Activated CD4-positive, CD25-positive, alpha-beta regulatory T cell treated with anti-CD3 and anti-CD28 coated beads, Interleukin-2, amount 50 U/mL, for 24 hours (primary cell): ENCODE results near the gene C1orf232.

Source experiments
- ATAC-seq, 2 donors: fragments of 150-1000 bp; cut with Tn5 transposase; one replicate each; pipeline ENCODE4 v1.10.0; 2021; ENCODE audit warnings: mild to moderate bottlenecking in 1 of 2, moderate library complexity in 1 of 2

C1orf232 gene

GRCh38 chr1:26168410-26169197 is at the start of gene C1orf232:
TSS of gene C1orf232 (minus strand) at chr1:26168963. CDS start at chr1:26168499, 464 bp downstream.
- no peak for ATAC-seq

DNA sequence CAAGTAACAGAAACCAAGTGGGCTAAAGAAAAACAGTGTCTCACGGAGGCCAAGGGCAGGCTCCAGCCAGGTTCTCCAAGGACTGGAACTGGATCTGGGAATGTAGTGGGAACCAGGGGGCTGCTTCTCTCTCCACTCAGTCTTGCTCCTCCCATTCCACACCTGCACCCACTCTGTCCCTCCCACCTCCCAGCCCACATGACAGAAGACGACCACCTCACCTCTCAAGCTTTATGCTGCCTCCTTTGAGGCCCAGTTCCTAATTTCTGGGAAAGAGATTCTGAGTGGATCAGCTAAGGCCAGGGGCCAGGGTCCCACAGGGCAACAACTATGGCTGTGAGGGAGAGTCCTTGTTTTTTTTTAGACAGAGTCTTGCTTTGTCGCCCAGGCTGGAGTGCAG is 46.5 kb upstream of the C1orf232 start:
- no peak for ATAC-seq

GRCh38 chr1:26213335-26213905 is 44.7 kb upstream of the C1orf232 start:
- no peak for ATAC-seq

GRCh38 chr1:26212726-26213125 is 44.0 kb upstream of the C1orf232 start:
- ATAC-seq, result no peak

- ATAC-seq, result no peak
These were observed 41.5 kb upstream of the C1orf232 start for GRCh38 chr1:26210147-26210870.

DNA sequence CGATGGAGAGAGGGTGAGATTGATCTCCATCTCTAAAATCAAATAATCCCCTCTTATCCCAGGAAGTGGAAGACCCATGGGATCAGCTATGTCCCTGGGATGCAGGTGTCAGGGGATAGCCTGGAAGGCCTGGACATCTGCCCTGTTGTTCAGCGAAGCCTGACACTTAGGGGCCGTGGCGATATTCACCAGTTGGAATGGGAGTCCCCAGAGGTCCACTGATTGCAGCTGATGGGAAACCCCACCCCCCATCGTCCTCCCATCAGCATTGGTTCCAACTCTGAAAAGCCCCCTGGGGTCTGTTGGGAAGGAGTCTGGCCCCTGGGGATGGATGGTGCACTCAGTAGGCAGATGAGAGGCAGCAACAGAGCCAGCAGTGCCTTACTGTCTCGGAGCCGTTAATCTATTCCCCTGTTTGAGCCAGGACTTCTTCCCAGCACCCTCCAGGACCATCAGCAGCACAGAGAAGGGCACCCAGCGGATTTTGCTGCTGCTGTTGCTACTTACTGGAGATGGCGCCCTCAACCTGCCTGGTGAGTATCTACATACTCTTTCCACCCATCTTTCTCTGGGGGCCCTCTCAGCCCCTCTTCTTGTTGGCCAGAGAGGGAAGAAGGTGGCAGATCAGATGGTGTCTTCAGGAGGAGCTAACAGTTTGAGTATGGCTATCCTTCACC is 35.0 kb upstream of the C1orf232 start:
- no peak for ATAC-seq

DNA sequence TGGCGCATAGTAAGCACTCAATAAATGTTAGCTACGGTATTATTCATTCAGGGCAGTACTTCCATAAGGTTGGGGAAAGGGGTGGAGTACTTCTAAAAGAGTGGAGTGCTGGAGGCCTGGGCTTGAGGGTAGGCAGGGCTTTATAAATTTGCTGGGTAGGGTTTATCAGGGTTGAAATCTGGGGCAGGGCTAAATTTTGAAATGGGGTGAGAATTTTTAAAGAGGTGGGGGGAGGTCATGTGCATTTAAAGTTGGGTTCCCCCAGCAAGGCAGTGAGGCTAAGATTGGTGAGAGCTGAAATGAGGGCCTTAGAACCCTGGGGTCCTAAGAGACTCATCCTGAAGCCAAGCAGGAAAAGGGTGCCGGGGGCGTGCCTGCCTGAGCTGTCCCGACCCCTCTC is 31.6 kb upstream of the C1orf232 start:
- no peak for ATAC-seq

DNA sequence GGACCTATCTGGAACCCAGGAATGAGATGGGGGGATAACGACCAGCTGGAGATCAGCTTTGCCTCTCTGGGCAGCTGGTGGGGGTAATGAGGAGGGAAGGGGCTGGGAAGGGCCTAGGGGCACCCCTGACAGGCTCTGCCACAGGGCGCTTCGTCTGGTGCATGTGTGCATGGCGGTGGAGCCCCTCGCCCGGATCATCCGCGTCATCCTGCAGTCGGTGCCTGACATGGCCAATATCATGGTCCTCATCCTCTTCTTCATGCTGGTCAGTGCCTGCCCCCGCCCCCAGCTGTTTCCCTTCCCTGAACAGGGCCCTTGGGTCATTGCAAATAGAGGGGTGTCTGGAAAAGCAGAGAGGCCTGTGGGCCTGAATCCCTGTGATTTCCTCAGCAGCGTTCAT is 29.1 kb upstream of the C1orf232 start:
- no peak for ATAC-seq

DNA sequence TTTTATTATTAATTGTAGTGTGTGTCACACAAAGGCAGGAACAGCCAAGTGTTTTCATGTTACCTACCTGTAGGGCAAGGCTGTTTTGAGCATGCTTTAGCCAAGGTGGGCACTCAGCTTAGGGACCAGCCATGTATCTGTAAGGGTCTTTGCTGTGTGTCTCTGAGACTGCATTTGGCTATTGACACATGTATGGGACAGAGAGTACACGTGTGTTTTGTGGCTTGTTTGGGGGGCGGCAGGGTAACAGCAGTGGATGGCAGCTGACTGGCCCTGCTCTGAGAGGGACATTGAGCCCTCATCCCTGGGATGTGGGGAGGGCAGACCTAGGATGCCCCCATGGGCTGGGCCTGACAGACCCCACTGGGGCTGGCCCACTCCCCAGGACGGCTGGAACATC is 28.5 kb upstream of the C1orf232 start:
- ATAC-seq, result no peak

GRCh38 chr1:26195805-26196204 is 27.0 kb upstream of the C1orf232 start:
- ATAC-seq, result no peak

GRCh38 chr1:26191739-26192138 is 23.0 kb upstream of the C1orf232 start:
- ATAC-seq, result no peak

- no peak for ATAC-seq
These were observed 21.7 kb upstream of the C1orf232 start, which contains the start of gene CATSPER4 for GRCh38 chr1:26190373-26190987. TSS of gene CATSPER4 (plus strand) at chr1:26190602. CDS start at chr1:26190628, 26 bp downstream.

DNA sequence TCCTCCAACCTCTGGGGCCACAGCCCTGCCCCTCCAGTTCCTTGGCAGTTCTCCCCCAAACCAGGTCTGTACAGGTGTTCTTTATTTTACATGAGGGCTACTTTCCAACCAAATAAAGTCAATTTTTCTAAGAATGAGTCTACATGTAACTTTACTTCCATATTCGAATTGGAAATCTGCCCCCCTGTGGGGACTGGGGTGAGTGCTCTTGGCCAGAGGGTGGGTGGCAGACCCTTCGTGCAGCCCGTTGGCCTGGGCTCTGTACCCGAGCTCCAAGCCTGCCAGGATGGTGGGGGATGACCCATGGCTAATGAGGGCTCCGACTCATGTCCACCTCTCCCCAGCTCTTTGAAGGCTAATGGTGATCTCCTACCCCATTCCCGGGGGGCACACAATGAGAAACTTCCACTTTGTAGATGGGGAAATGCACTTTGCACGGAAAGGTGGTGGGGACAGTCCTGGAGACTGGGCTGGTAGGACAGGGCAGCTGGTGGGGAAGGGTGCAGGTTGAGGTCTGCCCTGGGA is 21.1 kb upstream of the C1orf232 start:
- ATAC-seq, result no peak

GRCh38 chr1:26189331-26189730 is 20.6 kb upstream of the C1orf232 start:
- no peak for ATAC-seq

GRCh38 chr1:26188477-26188876 is 19.7 kb upstream of the C1orf232 start:
- ATAC-seq, result no peak

- ATAC-seq, result no peak
These were observed 19.1 kb upstream of the C1orf232 start for GRCh38 chr1:26187882-26188281.

DNA sequence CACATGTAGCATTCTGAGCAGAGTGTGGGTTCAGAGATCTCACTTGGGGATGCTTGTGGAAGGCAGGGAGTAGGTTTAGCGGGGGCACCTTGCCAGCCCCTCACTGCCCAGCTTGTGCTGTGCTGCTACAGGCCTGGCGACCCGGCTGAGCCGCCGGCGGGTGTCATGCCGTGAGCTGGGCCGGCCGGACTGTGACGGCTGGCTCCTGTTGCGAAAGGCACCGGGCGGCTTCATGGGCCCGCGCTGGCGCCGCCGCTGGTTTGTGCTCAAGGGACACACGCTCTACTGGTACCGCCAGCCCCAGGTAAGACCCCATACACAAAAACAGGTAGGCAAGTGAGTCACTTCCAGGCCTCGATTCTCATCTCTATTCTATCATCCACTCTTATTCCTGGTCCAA is 16.1 kb upstream of the C1orf232 start:
- ATAC-seq, result no peak

- no peak for ATAC-seq
These were observed 15.3 kb upstream of the C1orf232 start for GRCh38 chr1:26184086-26184485.

DNA sequence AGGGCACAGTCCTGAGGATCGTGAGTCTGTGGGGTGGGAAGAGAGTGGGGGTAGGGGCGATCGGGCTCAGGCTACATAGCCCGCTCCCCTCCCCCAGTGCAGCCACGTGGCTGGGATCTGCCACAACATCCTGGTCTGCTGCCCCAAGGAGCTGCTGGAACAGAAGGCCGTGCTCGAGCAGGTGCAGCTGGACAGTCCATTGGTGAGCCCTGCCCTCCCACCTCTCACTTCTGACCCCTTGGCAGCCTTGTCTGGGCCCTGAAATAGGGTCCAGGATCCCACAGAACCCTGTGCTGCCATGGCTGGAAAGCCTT is 13.6 kb upstream of the C1orf232 start:
- ATAC-seq, result no peak

DNA sequence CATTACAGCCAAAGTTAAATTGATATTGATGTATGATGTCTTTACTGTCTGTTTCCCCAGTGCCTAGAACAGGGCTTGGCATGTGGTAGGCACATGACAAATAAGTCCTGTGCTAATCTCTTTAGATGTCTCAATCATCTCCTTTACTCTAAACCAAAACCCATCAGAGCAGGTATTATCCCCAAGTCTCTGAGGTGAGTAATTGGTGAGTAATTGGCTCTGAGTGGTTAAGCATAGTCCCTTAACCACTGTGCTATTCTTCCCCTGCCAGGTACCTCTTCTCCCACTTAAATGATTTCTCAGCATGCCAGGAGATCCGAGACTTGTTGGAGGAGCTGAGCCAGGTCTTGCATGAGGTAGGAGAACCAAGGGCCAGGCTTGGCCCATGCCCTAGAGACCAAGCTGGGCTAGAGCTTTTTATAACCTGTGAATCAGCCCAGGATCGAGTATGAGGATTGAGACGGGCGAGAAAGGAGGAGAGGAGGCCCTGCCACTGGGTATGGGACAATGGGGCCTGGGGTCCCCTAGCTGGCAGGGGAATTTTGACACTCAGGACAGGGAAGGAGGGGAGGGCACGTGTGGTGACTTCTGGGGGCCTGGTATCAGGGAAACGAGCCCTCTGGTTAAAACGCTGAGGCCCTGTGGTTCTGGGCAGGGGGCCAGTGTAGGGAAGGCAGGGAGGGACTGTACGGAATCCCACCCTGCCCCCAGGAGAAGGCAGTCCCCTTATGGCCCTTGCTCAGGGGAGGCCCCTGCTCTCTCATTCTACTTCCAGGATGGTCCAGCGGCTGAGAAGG is 13.0 kb upstream of the C1orf232 start:
- ATAC-seq, result peak; percentile 92 to 93

DNA sequence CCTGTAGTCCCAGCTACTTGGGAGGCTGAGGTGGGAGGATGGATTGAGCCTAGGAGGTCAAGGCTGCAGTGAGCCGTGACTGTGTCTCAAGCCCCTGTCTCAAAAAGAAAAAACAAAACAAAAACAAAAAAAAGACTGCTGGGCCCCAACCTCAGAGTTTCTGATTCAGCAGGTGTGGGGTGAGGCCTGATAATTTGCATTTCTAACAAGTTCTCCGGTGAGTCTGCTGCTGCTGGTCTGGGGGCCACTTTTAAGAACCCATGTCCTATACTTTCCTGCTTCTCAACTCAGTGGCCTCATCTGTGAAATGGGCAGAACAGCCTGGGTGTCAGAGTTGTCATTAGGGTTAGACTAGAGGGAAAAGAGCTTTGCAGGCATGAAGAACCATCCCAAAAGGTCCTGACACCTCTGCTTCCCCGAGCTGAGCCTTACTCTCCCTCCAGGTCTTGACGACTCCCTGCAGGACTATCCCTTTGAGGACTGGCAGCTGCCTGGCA is 11.3 kb upstream of the C1orf232 start:
- ATAC-seq, result no peak
